Fibroblast of pulmonary artery (primary cell): ENCODE data around the gene SLC8A1.

Experiments
- DNase-seq: peaks from one replicate; pipeline ENCODE4 v3.0.0-alpha.2; 2010; ENCODE audit warnings: low read depth
- H3K4me3 ChIP-seq: replicated peaks from 2 replicates; pipeline ENCODE4 v1.5.1; 2011; ENCODE audit warnings: low read depth, mild to moderate bottlenecking, control low read depth, low read length, moderate library complexity
- TF ChIP-seq, protein P1 (sequence below): IDR thresholded peaks from 2 replicates; pipeline ENCODE4 v1.5.1; 2011; ENCODE audit warnings: mild to moderate bottlenecking, control low read depth, low read length, inconsistent platforms; ENCODE audit errors: missing control alignments

Gene SLC8A1

DNA sequence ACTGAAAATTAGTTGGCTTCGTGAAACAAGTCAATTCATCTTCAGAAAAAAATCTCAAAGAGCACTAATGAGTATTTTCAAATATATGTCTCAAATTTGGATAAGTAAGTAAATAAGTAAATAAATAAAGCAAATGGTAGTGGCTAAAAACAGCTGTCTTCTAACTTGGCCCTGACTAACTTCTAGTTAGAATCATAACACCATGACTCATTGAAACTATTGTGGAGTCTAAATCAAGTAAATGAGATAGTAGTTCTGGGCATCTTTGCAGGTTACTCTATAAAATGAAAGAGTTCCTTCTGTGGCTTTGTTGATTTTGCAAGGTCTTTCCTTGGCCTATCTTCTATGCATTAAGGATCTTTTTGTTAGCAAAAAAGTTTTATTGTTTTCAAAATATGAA is 110.7 kb downstream of the SLC8A1 start:
- no peak overlapping the region for H3K4me3 ChIP-seq
- DNase-seq: no peak

DNA sequence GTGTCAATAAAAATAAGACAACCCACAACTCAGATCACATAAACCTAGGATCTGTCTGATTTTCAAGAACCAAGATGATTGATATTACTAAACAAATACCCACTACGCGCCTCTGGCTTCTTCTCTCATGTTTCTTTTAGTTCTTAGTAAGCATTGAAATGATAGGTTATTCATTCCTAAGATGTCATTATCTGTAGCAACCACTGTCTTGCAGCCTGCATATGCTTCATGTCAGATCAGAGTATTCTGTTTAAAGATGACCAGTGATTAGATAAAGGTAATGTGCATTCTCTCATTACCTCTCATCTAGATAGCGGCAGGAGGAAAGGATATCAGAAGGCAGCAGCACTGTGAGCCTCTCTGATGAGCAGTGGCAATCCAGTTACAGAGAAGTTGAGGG is 112.9 kb downstream of the SLC8A1 start:
- TF ChIP-seq, protein P1, sequence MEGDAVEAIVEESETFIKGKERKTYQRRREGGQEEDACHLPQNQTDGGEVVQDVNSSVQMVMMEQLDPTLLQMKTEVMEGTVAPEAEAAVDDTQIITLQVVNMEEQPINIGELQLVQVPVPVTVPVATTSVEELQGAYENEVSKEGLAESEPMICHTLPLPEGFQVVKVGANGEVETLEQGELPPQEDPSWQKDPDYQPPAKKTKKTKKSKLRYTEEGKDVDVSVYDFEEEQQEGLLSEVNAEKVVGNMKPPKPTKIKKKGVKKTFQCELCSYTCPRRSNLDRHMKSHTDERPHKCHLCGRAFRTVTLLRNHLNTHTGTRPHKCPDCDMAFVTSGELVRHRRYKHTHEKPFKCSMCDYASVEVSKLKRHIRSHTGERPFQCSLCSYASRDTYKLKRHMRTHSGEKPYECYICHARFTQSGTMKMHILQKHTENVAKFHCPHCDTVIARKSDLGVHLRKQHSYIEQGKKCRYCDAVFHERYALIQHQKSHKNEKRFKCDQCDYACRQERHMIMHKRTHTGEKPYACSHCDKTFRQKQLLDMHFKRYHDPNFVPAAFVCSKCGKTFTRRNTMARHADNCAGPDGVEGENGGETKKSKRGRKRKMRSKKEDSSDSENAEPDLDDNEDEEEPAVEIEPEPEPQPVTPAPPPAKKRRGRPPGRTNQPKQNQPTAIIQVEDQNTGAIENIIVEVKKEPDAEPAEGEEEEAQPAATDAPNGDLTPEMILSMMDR: no peak
- DNase-seq: no peak
- no peak overlapping the region for H3K4me3 ChIP-seq

More for the DNA sequence above, 110.7 kb downstream of the SLC8A1 start:
- TF ChIP-seq, protein P1: no peak

DNA sequence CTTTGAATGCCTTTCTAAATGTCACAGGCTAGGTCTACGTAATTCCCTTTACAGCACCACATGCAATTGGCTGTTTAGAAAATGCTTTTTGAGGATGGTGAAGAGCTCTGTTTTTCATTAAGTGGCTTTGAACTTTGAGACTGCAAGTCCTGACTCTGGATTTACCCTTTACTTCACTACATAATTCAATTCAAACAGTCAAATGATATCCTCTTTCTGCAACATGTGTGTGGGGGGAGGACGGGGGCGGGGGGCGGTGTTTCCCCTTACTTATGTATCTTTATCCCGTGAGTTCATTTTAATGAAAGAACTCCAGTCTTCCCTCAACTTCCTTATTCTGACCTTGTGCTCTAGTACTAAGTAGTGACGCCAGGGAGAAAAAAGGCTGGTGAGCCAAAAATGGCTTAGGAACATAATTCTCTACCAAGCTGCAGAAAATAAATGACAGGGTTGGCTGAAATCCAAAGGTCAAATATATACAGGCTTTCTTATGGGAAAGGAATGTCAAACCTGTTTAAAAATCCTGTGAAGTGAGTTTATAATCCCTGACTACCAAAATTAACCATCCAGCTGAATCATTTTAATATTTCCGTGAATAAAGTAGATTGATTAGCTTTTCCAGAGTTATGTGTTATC is 119.6 kb downstream of the SLC8A1 start:
- H3K4me3 ChIP-seq: no peak overlapping the region
- TF ChIP-seq, protein P1: no peak
- peak; percentile 67 for DNase-seq

DNA sequence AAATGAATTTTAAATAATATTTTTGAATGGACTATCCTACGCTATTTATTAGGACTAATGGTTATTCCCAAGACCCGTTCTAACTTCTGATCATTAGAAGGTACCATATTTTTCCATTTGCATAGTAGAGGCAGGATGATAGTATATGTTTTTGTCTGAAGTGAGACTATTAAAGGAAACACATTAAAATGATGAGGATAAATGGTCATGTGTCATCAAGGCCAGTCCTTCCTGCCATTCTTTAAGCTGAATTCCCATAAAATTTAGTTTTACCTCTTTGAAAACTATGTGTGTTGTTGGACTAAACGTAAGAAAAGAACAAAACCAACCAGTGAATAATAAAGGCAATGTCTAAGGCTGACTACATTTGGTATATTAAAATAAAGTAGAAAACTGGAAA is 121.8 kb downstream of the SLC8A1 start:
- TF ChIP-seq, protein P1: no peak
- no peak for DNase-seq
- no peak overlapping the region for H3K4me3 ChIP-seq

DNA sequence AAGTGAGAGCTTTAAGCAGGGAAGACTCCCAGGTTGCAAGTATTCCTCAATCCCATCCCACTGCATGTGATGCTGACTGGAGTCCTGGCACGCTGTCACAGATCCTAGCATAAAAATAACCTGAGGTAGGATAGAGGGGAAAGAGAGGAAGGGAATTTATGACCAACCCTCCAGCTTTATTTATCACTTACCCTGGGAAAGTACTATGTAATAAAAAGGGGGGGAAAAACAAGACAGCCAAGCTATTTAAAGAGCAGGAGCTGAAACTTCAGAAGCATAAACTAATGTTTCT is 122.2 kb downstream of the SLC8A1 start:
- DNase-seq: no peak
- H3K4me3 ChIP-seq: no peak overlapping the region
- TF ChIP-seq, protein P1: no peak

DNA sequence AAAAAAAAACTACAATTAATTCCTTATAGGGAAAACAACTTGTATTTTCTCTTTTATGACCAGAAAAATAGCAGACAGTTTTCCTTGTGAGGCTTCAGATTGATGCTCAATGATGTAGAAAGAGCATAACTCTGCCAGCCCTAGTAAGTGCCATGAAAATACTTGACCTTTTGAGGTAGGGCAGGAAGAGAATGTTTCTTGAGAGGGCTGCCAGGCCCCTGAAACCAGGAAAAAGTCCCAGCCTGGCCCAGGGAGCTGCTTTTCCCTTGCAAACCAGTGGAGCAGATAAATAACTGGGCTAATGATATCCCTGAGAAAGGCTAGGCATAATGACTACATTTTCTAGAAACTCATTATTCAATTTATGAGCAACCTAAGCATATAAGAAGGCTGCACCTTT is 126.8 kb downstream of the SLC8A1 start:
- no peak for DNase-seq
- H3K4me3 ChIP-seq: no peak overlapping the region
- TF ChIP-seq, protein P1: no peak

DNA sequence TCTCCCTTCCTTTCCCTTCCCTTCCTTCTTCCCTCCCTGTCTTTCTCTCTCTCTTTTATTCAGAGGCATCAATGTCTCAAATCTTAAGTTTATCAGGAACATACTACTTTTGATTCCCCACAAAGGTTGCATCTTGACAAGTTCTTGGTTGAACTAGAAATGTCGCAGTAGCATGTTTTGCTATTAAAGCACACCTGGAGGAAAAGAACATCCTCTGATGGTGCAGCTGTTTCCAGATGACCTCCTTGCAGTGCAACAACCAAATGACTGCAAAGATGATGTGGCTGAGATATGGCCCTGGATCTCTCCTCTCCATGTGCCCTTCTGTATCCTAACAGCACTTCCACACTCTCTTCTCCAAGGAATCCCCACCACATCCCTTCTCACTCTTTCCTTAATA is 127.2 kb downstream of the SLC8A1 start:
- DNase-seq: no peak
- H3K4me3 ChIP-seq: no peak overlapping the region
- TF ChIP-seq, protein P1: no peak
